ENCODE results near the gene CHCHD6.

DNA sequence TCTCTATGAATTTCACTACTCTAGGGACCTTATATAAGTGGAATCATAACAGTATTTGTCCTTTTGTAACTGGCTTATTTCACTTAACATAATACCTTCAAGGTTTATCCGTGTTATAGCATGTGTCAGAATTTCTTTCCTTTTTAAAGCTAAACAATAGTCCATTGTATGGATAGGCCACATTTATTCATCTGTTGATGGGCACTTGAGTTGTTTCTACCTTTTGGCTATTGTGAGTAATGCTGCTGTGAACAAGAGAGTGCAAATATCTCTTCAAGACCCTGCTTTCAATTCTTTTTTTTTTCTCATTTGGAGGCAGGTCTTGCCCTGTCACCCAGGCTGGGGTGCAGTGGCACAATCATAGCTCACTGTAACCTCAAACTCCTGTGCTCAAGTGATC, 56.5 kb downstream of the CHCHD6 start:
- no peak for TF ChIP-seq EZH2 (IDR thresholded peaks at IDR 0.05; ENCODE audit: low read depth)
- no peak for TF ChIP-seq CTCF (conservative IDR thresholded peaks at IDR 0.05)

Data from PC-9 (cell line).